Erythroblast (primary cell): ENCODE data around the gene MLLT10.

Experiments used
- GATA1 ChIP-seq: IDR thresholded peaks from 2 replicates; pipeline ENCODE4 v1.6.1; 2011; ENCODE audit warnings: low read depth, mild to moderate bottlenecking, control low read depth, low read length, moderate library complexity
- POLR2A ChIP-seq: IDR thresholded peaks from 2 replicates; pipeline ENCODE4 v1.6.1; 2011; ENCODE audit warnings: mild to moderate bottlenecking, low read length

DNA sequence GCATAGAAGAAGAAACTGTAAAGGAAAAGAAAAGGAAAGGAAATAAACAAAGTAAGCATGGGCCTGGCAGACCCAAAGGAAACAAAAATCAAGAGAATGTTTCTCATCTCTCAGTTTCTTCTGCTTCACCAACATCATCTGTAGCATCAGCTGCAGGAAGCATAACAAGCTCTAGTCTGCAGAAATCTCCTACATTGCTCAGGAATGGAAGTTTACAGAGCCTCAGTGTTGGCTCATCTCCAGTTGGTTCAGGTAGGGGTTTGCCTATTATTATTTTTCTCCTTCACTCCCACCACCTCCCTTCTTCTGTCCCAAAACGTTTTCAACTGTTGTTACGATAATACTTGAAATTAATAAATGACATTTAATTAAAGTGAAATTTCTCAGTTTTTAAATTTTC, 139.6 kb downstream of the MLLT10 start:
- TF ChIP-seq POLR2A, result no peak
- TF ChIP-seq GATA1, result no peak
